ENCODE data around the gene LMF2. TPM values are rescaled to one million over a fixed set of nuclear protein-coding genes. Genes with fewer than 3 reads are reported as not detected.
A peak's percentile ranks its signal among the peaks of the same experiment; 100 is the strongest.

The LMF2 gene
- total RNA-seq, 1 donor from 2014 or later = 82.9 TPM

- H3K36me3 Mint-ChIP-seq (ENCODE audit: low read depth) = peaks cover 6% of the 10 kb centered on the region
- TF ChIP-seq CTCF (conservative IDR thresholded peaks at IDR 0.05) = no peak
- no peak overlapping the region for H3K27ac Mint-ChIP-seq (ENCODE audit: unreplicated experiment)
- H3K27me3 Mint-ChIP-seq (ENCODE audit: low read depth) = peaks cover 55% of the 10 kb centered on the region
- peaks cover 17% of the 10 kb centered on the region for H3K4me1 Mint-ChIP-seq
- no peaks in the 10 kb centered on the region for H3K9me3 Mint-ChIP-seq
- DNase-seq (ENCODE audit: low read depth, low spot score) = no peak
- peak overlapping the region; percentile 85 for H3K4me3 Mint-ChIP-seq
Measured at GRCh38 chr22:50526834-50527801, 19.6 kb upstream of the LMF2 start.

GRCh38 chr22:50526108-50526833 is 18.8 kb upstream of the LMF2 start:
- peaks cover 17% of the 10 kb centered on the region for H3K4me1 Mint-ChIP-seq
- DNase-seq (ENCODE audit: low read depth, low spot score) = peak; percentile 67
- no peaks in the 10 kb centered on the region for H3K9me3 Mint-ChIP-seq
- H3K4me3 Mint-ChIP-seq = peak overlapping the region; percentile 85
- peak; percentile 69 for TF ChIP-seq CTCF (conservative IDR thresholded peaks at IDR 0.05)
- H3K27me3 Mint-ChIP-seq (ENCODE audit: low read depth) = peaks cover 49% of the 10 kb centered on the region
- no peak overlapping the region for H3K27ac Mint-ChIP-seq (ENCODE audit: unreplicated experiment)
- peaks cover 6% of the 10 kb centered on the region for H3K36me3 Mint-ChIP-seq (ENCODE audit: low read depth)

GRCh38 chr22:50525858-50526107 is 18.3 kb upstream of the LMF2 start:
- no peak for DNase-seq (ENCODE audit: low read depth, low spot score)
- TF ChIP-seq CTCF (conservative IDR thresholded peaks at IDR 0.05) = peak; percentile 65
- Mint-ChIP-seq H3K27ac (ENCODE audit: unreplicated experiment) (no peak overlapping the region), H3K36me3 (ENCODE audit: low read depth) (peaks cover 6% of the 10 kb centered on the region), H3K27me3 (ENCODE audit: low read depth) (peaks cover 44% of the 10 kb centered on the region), H3K4me3 (peak overlapping the region; percentile 85), H3K9me3 (no peaks in the 10 kb centered on the region), H3K4me1 (peaks cover 17% of the 10 kb centered on the region)

GRCh38 chr22:50525104-50525857 is 17.8 kb upstream of the LMF2 start, which contains the start of gene SCO2:
TSS of gene SCO2 (minus strand) at chr22:50525598. CDS start at chr22:50524411, 1,187 bp downstream.
- H3K9me3 Mint-ChIP-seq = no peaks in the 10 kb centered on the region
- peaks cover 6% of the 10 kb centered on the region for H3K36me3 Mint-ChIP-seq (ENCODE audit: low read depth)
- H3K4me3 Mint-ChIP-seq = peak within 1 kb of the TSS; percentile 95
- TF ChIP-seq CTCF (conservative IDR thresholded peaks at IDR 0.05) = no peak
- H3K4me1 Mint-ChIP-seq = peaks cover 17% of the 10 kb centered on the region
- no peak within 1 kb of the TSS for H3K27ac Mint-ChIP-seq (ENCODE audit: unreplicated experiment)
- peaks cover 39% of the 10 kb centered on the region for H3K27me3 Mint-ChIP-seq (ENCODE audit: low read depth)
- peak; percentile 97 for DNase-seq (ENCODE audit: low read depth, low spot score)

- no peak for DNase-seq (ENCODE audit: low read depth, low spot score)
- H3K27ac Mint-ChIP-seq (ENCODE audit: unreplicated experiment) = no peak overlapping the region
- peaks cover 17% of the 10 kb centered on the region for H3K4me1 Mint-ChIP-seq
- TF ChIP-seq CTCF (conservative IDR thresholded peaks at IDR 0.05) = no peak
- peaks cover 36% of the 10 kb centered on the region for H3K27me3 Mint-ChIP-seq (ENCODE audit: low read depth)
- no peaks in the 10 kb centered on the region for H3K9me3 Mint-ChIP-seq
- H3K4me3 Mint-ChIP-seq = peak overlapping the region; percentile 95
- H3K36me3 Mint-ChIP-seq (ENCODE audit: low read depth) = peaks cover 6% of the 10 kb centered on the region
Measured at GRCh38 chr22:50524676-50525103, 17.2 kb upstream of the LMF2 start.
